Measurements from ENCODE around the gene TCERG1L.

DNA sequence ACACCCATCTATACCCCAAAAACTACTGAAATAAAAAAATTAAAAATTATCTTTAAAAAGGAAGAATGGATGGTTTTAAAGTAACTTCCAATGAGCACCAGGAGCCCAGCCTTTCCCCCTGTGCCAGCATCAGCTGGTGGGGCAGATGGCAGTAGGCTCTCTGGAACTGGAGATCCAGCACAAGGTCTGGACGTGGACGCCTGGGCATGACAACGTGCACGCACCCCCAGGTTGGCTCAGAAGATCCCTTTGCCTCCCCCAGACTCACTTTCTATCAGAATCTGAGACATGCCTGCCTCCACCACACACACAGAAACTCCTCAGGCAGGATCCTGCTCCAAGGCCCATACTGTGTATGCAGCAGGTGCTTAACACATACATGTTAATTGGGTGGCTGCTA, 35.8 kb downstream of the TCERG1L start:
- TF ChIP-seq CTCF (IDR thresholded peaks at IDR 0.05) (no peak), NRF1 (IDR thresholded peaks at IDR 0.05; ENCODE audit: low read depth, low read length) (no peak), EP300 (IDR thresholded peaks at IDR 0.05; ENCODE audit: borderline replicate concordance in 1 of 2, low read depth in 1 of 2, low read length in 1 of 2) (no peak), POLR2AphosphoS5 (IDR thresholded peaks at IDR 0.05; ENCODE audit: low read depth, low read length) (no peak), RXRA (IDR thresholded peaks at IDR 0.05; ENCODE audit: borderline replicate concordance, low read depth) (no peak)
